Uterus (tissue), 4 donors: ENCODE measurements around the gene BCCIP. TPM values are rescaled to one million over a fixed set of nuclear protein-coding genes. Genes with fewer than 3 reads are reported as not detected.

Source experiments
- DNase-seq, 2 donors: peaks; one replicate each; pipeline ENCODE4 v3.0.0-alpha.2; 2019 to 2020
- H3K27ac ChIP-seq, 2 donors: fragments of 200-600 bp; sonication (generic); 1 replicate in 1 of 2; 2 replicates in 1 of 2; pipeline ENCODE4 v1.5.1; 2016 to 2018
- H3K27me3 ChIP-seq, 2 donors: fragments of 200-600 bp; sonication (generic); one replicate each; pipeline ENCODE4 v1.5.1; 2018 to 2019; ENCODE audit warnings: control low read depth in 1 of 2
- H3K36me3 ChIP-seq, 2 donors: fragments of 200-600 bp; sonication (generic); one replicate each; pipeline ENCODE4 v1.5.1; 2019; ENCODE audit warnings: control low read depth in 1 of 2
- H3K4me1 ChIP-seq, 2 donors: fragments of 200-600 bp; sonication (generic); one replicate each; pipeline ENCODE4 v1.5.1; 2018 to 2019; ENCODE audit warnings: control low read depth in 1 of 2
- H3K4me3 ChIP-seq, 2 donors: fragments of 200-600 bp; sonication (generic); 1 replicate in 1 of 2; 2 replicates in 1 of 2; pipeline ENCODE4 v1.5.1; 2018 to 2019; ENCODE audit warnings: mild to moderate bottlenecking in 1 of 2
- H3K9me3 ChIP-seq, 2 donors: fragments of 200-600 bp; sonication (generic); one replicate each; pipeline ENCODE4 v1.5.1; 2019; ENCODE audit warnings: control low read depth in 1 of 2
- POLR2A ChIP-seq, 2 donors: fragments of 450-650 bp; IDR thresholded peaks; one replicate each; pipeline ENCODE4 v1.6.1; 2016; ENCODE audit warnings: antibody characterized with exemption in 2 of 2, mild to moderate bottlenecking in 1 of 2, moderate library complexity in 1 of 2
- intact Hi-C: fragments of 100-400 bp; cut with DNase I; formaldehyde crosslinking; loops from one replicate; pipeline ENCODE4 v1.15.1; 2023; ENCODE audit warnings: low total_unique reads
- total RNA-seq, 4 donors: library from RNA; depleted of rRNA in 3 of 4; stranded (reverse); fragments of >200 nt in 3 of 4; gene quantifications; one replicate each; pipeline versions ENCODE4 v1.1.0 to v1.2.4, GENCODE V29; 2014 to 2023
- TF ChIP-seq, protein P1 (sequence below), 4 experiments: fragments of 200-600 bp in 2 of 4; fragments of 450-650 bp in 2 of 4; sonication (generic) in 2 of 4; IDR thresholded peaks; one replicate each; pipeline ENCODE4 v1.5.1; 2016 to 2019; ENCODE audit warnings: antibody characterized with exemption in 4 of 4, mild to moderate bottlenecking in 2 of 4, moderate library complexity in 1 of 4
- donor health status: DM: yes; HTN: yes; CAD: no.

The BCCIP gene
- total RNA-seq, 4 donors from 2014 or later = 10.8 to 59.0 (median 28.8) TPM

DNA sequence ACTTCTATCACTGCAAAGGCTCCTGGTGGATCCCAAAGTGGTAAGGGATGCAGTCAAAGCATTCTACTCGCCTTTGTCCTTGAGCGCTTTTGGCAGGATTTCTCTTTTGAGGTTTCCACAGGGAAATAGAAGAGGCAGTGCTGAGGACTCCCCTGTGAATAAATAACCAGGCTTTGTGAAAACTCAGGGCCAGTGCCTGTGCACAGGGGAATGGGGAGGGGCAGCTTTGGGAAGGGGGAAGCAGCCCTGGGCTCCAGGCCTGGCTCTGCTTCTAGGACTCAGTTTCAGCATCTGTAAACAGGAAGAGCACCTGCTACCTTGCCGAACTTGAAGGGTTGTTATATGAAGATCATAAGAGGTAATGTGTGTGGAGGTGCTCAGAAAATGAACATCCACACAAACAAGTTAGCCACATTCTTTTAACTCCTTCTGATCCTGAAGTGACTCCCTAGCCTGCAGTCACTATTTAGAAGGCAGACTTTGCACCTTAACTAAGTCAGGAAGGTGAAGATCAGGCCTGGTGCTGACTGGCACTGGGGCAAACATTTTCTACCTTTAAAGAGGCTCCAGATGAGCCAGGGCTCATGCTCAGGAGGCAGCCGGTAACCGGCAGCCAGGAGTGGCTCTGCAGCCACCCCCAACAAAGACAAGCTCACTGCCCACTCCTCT is 25.2 kb upstream of the BCCIP start:
- no peaks in the 10 kb centered on the region for H3K4me1 ChIP-seq
- H3K27ac ChIP-seq = no peak overlapping the region
- TF ChIP-seq, protein P1, sequence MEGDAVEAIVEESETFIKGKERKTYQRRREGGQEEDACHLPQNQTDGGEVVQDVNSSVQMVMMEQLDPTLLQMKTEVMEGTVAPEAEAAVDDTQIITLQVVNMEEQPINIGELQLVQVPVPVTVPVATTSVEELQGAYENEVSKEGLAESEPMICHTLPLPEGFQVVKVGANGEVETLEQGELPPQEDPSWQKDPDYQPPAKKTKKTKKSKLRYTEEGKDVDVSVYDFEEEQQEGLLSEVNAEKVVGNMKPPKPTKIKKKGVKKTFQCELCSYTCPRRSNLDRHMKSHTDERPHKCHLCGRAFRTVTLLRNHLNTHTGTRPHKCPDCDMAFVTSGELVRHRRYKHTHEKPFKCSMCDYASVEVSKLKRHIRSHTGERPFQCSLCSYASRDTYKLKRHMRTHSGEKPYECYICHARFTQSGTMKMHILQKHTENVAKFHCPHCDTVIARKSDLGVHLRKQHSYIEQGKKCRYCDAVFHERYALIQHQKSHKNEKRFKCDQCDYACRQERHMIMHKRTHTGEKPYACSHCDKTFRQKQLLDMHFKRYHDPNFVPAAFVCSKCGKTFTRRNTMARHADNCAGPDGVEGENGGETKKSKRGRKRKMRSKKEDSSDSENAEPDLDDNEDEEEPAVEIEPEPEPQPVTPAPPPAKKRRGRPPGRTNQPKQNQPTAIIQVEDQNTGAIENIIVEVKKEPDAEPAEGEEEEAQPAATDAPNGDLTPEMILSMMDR (IDR thresholded peaks at IDR 0.05) = no peak
- no peak for TF ChIP-seq POLR2A (IDR thresholded peaks at IDR 0.05)
- DNase-seq = no peak
- no peaks in the 10 kb centered on the region for H3K27me3 ChIP-seq
- no peak overlapping the region for H3K4me3 ChIP-seq
- H3K9me3 ChIP-seq = no peaks in the 10 kb centered on the region
- H3K36me3 ChIP-seq = no peaks in the 10 kb centered on the region
- intact Hi-C loops = no loop called here

DNA sequence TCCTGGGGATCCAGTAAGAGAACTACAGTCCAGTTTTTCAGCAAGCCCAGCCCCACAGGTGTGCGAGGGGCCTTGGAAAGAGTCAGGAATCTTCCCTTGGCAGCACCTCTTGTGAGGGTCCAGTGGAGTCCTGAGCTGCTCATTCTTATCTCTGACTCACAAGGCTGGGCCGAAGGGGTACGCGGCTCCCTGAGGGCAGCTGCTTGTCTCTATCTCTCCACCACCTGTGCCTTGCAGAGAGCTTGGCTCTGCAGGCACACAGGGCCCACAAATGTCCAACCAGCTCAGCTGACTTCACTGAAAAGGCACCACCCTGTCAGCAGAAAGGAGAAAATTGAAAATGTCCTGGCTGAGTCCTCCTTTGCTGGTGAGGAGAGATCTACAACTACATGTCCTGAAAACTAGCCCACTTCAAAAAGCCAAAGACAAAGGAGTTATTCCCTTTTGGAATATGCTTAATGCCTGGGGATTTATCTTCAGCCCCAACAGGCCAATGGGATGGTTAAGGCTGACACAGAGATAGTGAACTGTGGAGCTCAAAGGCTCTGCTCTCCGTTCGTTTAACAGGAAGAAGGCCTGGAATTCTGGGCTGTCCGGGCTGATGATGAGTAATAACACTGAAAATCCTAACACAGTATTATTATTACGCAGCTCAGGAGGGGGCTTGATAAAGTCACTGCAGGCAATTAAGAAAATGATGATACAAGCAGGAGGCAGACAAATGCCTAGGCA is 23.7 kb upstream of the BCCIP start:
- no peaks in the 10 kb centered on the region for H3K36me3 ChIP-seq
- no peak for TF ChIP-seq POLR2A (IDR thresholded peaks at IDR 0.05)
- TF ChIP-seq, protein P1 (IDR thresholded peaks at IDR 0.05) = no peak
- intact Hi-C loops = no loop called here

DNA sequence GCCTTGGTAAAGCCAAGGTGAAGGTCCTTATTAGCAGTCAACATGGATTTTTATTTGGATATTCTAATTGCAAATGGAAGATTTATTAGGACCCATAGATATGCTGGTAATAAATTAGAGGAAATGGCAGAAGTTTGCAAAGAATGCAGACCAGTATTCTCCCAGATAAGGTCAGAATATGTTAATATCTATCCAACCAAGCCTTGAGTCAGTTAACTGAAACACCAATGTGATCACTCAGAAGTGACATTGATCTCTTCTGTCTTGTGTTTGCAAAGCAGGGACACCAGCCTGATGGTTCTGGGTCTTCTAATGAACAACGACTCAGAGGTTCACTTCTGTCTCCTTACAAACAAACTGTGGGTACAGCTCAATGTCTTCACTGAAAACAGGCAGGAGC is 21.8 kb upstream of the BCCIP start:
- Histone ChIP-seq H3K4me1 (no peaks in the 10 kb centered on the region), H3K36me3 (no peaks in the 10 kb centered on the region), H3K9me3 (no peaks in the 10 kb centered on the region), H3K4me3 (no peak overlapping the region), H3K27ac (no peak overlapping the region), H3K27me3 (no peaks in the 10 kb centered on the region)
- intact Hi-C loops = no loop called here
- no peak for TF ChIP-seq POLR2A (IDR thresholded peaks at IDR 0.05)
- TF ChIP-seq, protein P1 (IDR thresholded peaks at IDR 0.05) = no peak
- DNase-seq = no peak

More for the DNA sequence above, 23.7 kb upstream of the BCCIP start:
- H3K27ac ChIP-seq = no peak overlapping the region
- no peak overlapping the region for H3K4me3 ChIP-seq
- H3K27me3 ChIP-seq = no peaks in the 10 kb centered on the region
- no peaks in the 10 kb centered on the region for H3K4me1 ChIP-seq
- DNase-seq = no peak
- H3K9me3 ChIP-seq = no peaks in the 10 kb centered on the region

DNA sequence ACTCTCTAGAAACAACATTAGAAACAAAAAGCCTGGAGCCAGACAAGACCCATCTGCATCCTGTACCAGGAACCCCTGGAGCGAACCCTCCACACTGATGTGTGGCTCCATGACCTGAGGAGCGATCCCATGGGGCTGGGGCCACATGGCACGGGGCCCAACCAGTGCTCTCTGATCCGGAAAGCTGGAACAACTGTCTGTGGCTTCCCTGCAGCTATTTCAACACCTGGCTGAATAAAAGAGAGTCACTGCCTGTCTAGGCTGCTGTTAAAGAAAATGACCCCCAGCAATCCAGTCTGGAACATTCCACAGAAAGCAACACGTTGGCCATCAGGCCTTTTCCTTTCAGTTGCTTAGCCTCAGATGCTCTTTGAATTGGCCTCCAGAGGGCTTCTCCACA is 21.2 kb upstream of the BCCIP start:
- no peak for DNase-seq
- Histone ChIP-seq H3K36me3 (no peaks in the 10 kb centered on the region), H3K4me3 (no peak overlapping the region), H3K27me3 (no peaks in the 10 kb centered on the region), H3K27ac (no peak overlapping the region), H3K4me1 (no peaks in the 10 kb centered on the region), H3K9me3 (no peaks in the 10 kb centered on the region)
- TF ChIP-seq, protein P1 (IDR thresholded peaks at IDR 0.05) = no peak
- no peak for TF ChIP-seq POLR2A (IDR thresholded peaks at IDR 0.05)
- intact Hi-C loops = no loop called here

DNA sequence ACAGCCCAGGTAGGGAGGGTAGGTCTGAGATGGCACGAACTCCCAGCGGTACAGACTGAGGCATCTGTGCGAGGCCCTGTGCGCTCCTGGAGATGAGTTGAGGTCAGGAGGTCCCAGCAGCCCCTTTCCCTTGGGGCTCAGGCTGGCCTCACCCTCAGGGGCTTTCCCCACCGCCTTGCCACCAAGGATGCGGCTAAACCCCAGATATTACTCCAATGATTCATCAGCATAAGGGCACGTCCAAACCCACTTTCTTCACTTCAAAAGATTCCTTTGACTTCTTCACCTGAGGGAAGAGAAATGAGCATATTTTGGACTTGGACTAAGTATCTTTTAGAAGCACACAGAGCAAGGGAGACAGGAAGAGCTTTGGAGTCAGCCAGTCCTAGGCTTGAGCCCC is 20.6 kb upstream of the BCCIP start:
- H3K27ac ChIP-seq = no peak overlapping the region
- TF ChIP-seq POLR2A (IDR thresholded peaks at IDR 0.05) = no peak
- TF ChIP-seq, protein P1 (IDR thresholded peaks at IDR 0.05) = no peak
- H3K4me1 ChIP-seq = no peaks in the 10 kb centered on the region
- no peak overlapping the region for H3K4me3 ChIP-seq
- DNase-seq = no peak
- no peaks in the 10 kb centered on the region for H3K36me3 ChIP-seq
- no peaks in the 10 kb centered on the region for H3K9me3 ChIP-seq
- no peaks in the 10 kb centered on the region for H3K27me3 ChIP-seq
- intact Hi-C loops = no loop called here
